ENCODE data around the gene NPR2. TPM values are rescaled to one million over a fixed set of nuclear protein-coding genes. Genes with fewer than 3 reads are reported as not detected.
A peak's percentile ranks its signal among the peaks of the same experiment; 100 is the strongest.

NPR2 gene
- total and polyA plus RNA-seq, 7 experiments from 2014 or later: 1.0 to 22.2 (median 3.9) TPM

DNA sequence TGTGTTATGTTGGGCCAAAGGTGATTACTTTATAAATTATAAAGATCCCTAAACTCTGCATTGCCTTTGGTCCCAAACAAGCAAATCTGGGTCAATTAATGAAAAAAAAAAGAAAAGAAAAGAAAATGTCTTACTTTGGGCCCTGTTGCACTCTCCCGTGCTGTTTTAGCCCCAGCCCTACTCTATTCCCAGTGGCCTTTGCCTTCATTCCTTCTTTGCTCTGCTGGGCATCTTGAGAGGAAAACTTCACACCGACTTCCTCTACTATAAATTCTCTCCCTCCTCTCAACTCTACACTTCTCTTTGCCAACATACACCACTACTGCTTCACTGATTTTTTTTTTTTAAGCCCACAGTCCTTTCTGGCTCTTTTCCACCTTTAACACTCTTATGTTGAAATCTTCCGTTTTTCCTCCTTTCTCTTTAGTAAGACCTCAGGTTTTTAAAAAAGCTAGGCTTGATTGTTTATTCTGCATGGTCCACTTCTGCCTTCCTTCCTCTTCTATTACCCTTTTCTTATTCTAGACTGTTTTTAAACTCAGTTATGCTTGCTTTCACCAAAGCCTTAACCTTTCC lies 32.8 kb upstream of the NPR2 start:
- H3K9me3 ChIP-seq (ENCODE audit: control insufficient read depth in 2 of 3, low read length in 3 of 3): no peaks in the 10 kb centered on the region
- Mint-ChIP-seq H3K9me3 (no peaks in the 10 kb centered on the region), H3K27me3 (no peaks in the 10 kb centered on the region), H3K4me1 (peaks cover 39 to 71% (median 59%) of the 10 kb centered on the region in 7 donors), H3K27ac (peak overlapping the region in 7 of 9 donors; percentile 5 to 98 (median 69)), H3K4me3 (peak overlapping the region; percentile 18 to 99 (median 87)), H3K36me3 (peaks cover 0 to 19% (median 5%) of the 10 kb centered on the region in 5 donors)
- H3K27ac ChIP-seq (ENCODE audit: low read depth, low read length): peak overlapping the region; percentile 82
- CTCF ChIA-PET: no interaction called here
- H3K36me3 ChIP-seq (ENCODE audit: control insufficient read depth in 2 of 3, insufficient read depth in 3 of 3, low read length in 3 of 3): peaks cover 2 to 18% (median 2%) of the 10 kb centered on the region in 3 experiments
- H3K4me1 ChIP-seq (ENCODE audit: control insufficient read depth in 2 of 2, insufficient read depth in 2 of 2, low read length in 2 of 2): peaks cover 6 to 9% of the 10 kb centered on the region in 2 donors
- POLR2A ChIA-PET: interaction anchor here (0.7 to 1.9 kb wide), 2 partner anchors 9 to 54 kb away, joined by 3 to 8 read pairs; partner anchors contain the start of genes GBA2, RGP1 and SPAG8
- no peak for ATAC-seq
- no peak for DNase-seq
- no peak overlapping the region for H3K4me3 ChIP-seq (ENCODE audit: low read length)
- intact Hi-C loops (cut with micrococcal nuclease): no loop called here
- no peaks in the 10 kb centered on the region for H3K27me3 ChIP-seq (ENCODE audit: control insufficient read depth in 2 of 2, insufficient read depth in 2 of 2, low read length in 2 of 2)

DNA sequence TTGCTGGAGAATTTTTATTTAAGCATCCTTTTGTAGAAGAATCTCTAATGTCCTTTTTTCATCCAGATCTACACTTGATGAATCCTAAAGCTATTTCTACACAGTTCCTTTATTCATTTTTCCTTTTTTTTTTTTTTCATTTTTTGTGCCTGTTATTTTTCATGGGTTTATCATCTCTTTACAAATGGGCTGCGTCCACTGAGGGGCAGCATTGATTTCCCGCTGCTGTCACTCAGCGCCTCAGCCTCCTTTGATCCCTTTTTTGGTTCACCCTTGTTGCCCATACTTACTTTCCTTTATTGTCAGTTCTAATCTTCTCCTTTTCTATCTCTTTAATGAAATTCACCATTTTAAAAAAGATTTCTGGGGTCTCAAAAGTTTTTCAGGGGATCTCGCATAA lies 31.6 kb upstream of the NPR2 start:
- ChIA-PET CTCF (interaction anchor here (0.9 kb wide), 1 partner anchor 12 kb away, joined by 3 read pairs; no protein-coding TSS in a partner anchor), POLR2A (interaction anchor here (0.6 to 1.0 kb wide), 2 partner anchors 15 to 86 kb away, joined by 3 to 4 read pairs; no protein-coding TSS in a partner anchor)
- peak overlapping the region in 2 of 9 donors; percentile 38 to 55 for H3K27ac Mint-ChIP-seq
- no peak for DNase-seq
- no peak for ATAC-seq
- Histone ChIP-seq H3K27me3 (ENCODE audit: control insufficient read depth in 2 of 2, insufficient read depth in 2 of 2, low read length in 2 of 2) (no peaks in the 10 kb centered on the region), H3K36me3 (ENCODE audit: control insufficient read depth in 2 of 3, insufficient read depth in 3 of 3, low read length in 3 of 3) (peaks cover 0 to 6% (median 0%) of the 10 kb centered on the region in 3 experiments), H3K4me3 (ENCODE audit: low read length) (no peak overlapping the region), H3K27ac (ENCODE audit: low read depth, low read length) (no peak overlapping the region), H3K4me1 (ENCODE audit: control insufficient read depth in 2 of 2, insufficient read depth in 2 of 2, low read length in 2 of 2) (peaks cover 6 to 9% of the 10 kb centered on the region in 2 donors), H3K9me3 (ENCODE audit: control insufficient read depth in 2 of 3, low read length in 3 of 3) (no peaks in the 10 kb centered on the region)
- H3K4me1 Mint-ChIP-seq: peaks cover 39 to 71% (median 60%) of the 10 kb centered on the region in 7 donors
- peaks cover 0 to 14% (median 2%) of the 10 kb centered on the region in 5 donors for H3K36me3 Mint-ChIP-seq
- intact Hi-C loops (cut with micrococcal nuclease): no loop called here
- no peaks in the 10 kb centered on the region for H3K27me3 Mint-ChIP-seq
- H3K4me3 Mint-ChIP-seq: peak overlapping the region in 6 of 10 donors; percentile 6 to 73 (median 26)
- no peaks in the 10 kb centered on the region for H3K9me3 Mint-ChIP-seq

DNA sequence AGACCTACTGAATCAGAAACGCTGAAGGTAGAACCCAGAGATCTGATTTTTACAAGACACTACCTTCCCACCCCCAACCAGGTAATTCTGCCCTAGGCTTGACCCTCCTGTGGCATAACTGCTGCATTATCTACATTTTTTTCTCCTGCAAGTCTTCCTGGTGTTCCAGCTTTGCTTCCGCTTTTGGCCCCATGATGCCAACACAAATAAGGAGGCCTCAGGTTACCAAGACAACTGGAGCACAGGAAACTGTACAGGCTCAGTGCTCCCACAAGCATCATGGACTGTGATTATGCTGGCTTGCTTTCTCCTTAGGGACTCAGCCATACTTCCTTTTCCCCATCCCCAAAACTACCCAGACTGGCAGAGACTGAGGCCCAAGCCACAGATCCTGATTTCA lies 30.7 kb upstream of the NPR2 start:
- intact Hi-C loops (cut with micrococcal nuclease): no loop called here
- Mint-ChIP-seq H3K27me3 (no peaks in the 10 kb centered on the region), H3K27ac (peak overlapping the region in 1 of 9 donors; percentile 33), H3K9me3 (no peaks in the 10 kb centered on the region), H3K4me1 (peaks cover 38 to 68% (median 59%) of the 10 kb centered on the region in 7 donors), H3K36me3 (peaks cover 0 to 14% (median 2%) of the 10 kb centered on the region in 5 donors), H3K4me3 (peak overlapping the region in 1 of 10 donors; percentile 32)
- Histone ChIP-seq H3K9me3 (ENCODE audit: control insufficient read depth in 2 of 3, low read length in 3 of 3) (no peaks in the 10 kb centered on the region), H3K36me3 (ENCODE audit: control insufficient read depth in 2 of 3, insufficient read depth in 3 of 3, low read length in 3 of 3) (peaks cover 0 to 6% (median 0%) of the 10 kb centered on the region in 3 experiments), H3K27me3 (ENCODE audit: control insufficient read depth in 2 of 2, insufficient read depth in 2 of 2, low read length in 2 of 2) (no peaks in the 10 kb centered on the region), H3K4me3 (ENCODE audit: low read length) (no peak overlapping the region), H3K4me1 (ENCODE audit: control insufficient read depth in 2 of 2, insufficient read depth in 2 of 2, low read length in 2 of 2) (peaks cover 6 to 9% of the 10 kb centered on the region in 2 donors), H3K27ac (ENCODE audit: low read depth, low read length) (no peak overlapping the region)
- ChIA-PET POLR2A (interaction anchor here (1.0 to 1.5 kb wide), 2 partner anchors 12 to 85 kb away, joined by 3 to 5 read pairs; partner anchors contain the start of genes GBA2 and RGP1), CTCF (interaction anchor here (0.6 to 0.9 kb wide), 2 partner anchors 12 to 361 kb away, joined by 3 read pairs; no protein-coding TSS in a partner anchor)
- ATAC-seq (no peak), DNase-seq (no peak)

DNA sequence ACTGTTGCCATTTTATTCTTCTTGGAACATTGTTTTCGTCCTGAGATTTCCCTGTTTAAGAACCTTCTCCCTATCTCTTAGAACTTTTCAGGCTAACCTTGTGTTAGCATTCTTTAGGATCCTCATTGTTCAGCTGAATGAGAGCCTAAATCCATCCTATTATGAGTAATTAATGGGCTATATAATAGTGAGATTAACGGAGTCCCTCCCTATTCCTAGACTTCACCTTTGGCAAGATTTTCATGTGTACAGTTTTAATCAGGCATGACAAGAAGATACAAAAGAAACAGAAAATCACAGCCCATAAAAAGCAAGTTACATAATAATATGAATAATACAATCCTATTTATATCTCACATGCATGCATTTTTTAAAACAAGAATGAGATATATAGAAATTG lies 28.2 kb upstream of the NPR2 start:
- no peak for ATAC-seq
- POLR2A ChIA-PET: interaction anchor here (0.7 to 1.5 kb wide), 3 partner anchors 13 to 649 kb away, joined by 3 to 4 read pairs (median 4); no protein-coding TSS in a partner anchor
- CTCF ChIA-PET: interaction anchor here (0.6 kb wide), 1 partner anchor 152 kb away, joined by 7 read pairs; no protein-coding TSS in a partner anchor

DNA sequence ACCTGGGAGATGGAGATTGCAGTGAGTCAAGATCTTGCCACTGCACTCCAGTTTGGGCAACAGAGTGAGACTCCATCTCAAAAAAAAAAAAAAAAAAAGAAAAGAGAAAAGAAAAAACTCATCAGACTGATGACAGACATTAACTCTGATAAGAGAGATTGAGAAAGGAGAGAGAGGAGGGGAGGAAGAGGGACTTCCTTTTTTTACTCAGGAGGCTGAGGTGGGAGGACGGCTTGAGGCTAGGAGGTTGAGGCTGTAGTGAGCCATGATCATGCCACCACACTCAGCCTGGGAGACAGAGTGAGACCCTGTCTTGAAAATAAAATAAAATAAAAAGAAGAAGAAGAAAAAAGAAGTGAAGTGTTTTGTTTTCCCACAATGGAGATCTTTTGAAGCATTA lies 27.6 kb upstream of the NPR2 start:
- Histone ChIP-seq H3K9me3 (ENCODE audit: control insufficient read depth in 2 of 3, low read length in 3 of 3) (no peaks in the 10 kb centered on the region), H3K27me3 (ENCODE audit: control insufficient read depth in 2 of 2, insufficient read depth in 2 of 2, low read length in 2 of 2) (no peaks in the 10 kb centered on the region), H3K36me3 (ENCODE audit: control insufficient read depth in 2 of 3, insufficient read depth in 3 of 3, low read length in 3 of 3) (no peaks in the 10 kb centered on the region), H3K4me1 (ENCODE audit: control insufficient read depth in 2 of 2, insufficient read depth in 2 of 2, low read length in 2 of 2) (no peaks in the 10 kb centered on the region), H3K4me3 (ENCODE audit: low read length) (no peak overlapping the region), H3K27ac (ENCODE audit: low read depth, low read length) (no peak overlapping the region)
- Mint-ChIP-seq H3K4me1 (peaks cover 18 to 63% (median 45%) of the 10 kb centered on the region in 7 donors), H3K9me3 (no peaks in the 10 kb centered on the region), H3K4me3 (no peak overlapping the region), H3K27ac (no peak overlapping the region), H3K27me3 (no peaks in the 10 kb centered on the region), H3K36me3 (peaks cover 0 to 14% (median 0%) of the 10 kb centered on the region in 5 donors)
- ATAC-seq (no peak), DNase-seq (no peak)
- intact Hi-C loops (cut with micrococcal nuclease): no loop called here
- ChIA-PET POLR2A (interaction anchor here (1.5 kb wide), 1 partner anchor 107 kb away, joined by 4 read pairs; no protein-coding TSS in a partner anchor), CTCF (no interaction called here)

More for the DNA sequence above, 28.2 kb upstream of the NPR2 start:
- H3K27me3 Mint-ChIP-seq: no peaks in the 10 kb centered on the region
- H3K9me3 Mint-ChIP-seq: no peaks in the 10 kb centered on the region
- peaks cover 24 to 63% (median 45%) of the 10 kb centered on the region in 7 donors for H3K4me1 Mint-ChIP-seq
- H3K4me3 ChIP-seq (ENCODE audit: low read length): no peak overlapping the region
- intact Hi-C loops (cut with micrococcal nuclease): no loop called here
- peaks cover 0 to 14% (median 0%) of the 10 kb centered on the region in 5 donors for H3K36me3 Mint-ChIP-seq
- no peak overlapping the region for H3K4me3 Mint-ChIP-seq
- no peaks in the 10 kb centered on the region for H3K9me3 ChIP-seq (ENCODE audit: control insufficient read depth in 2 of 3, low read length in 3 of 3)
- no peaks in the 10 kb centered on the region for H3K27me3 ChIP-seq (ENCODE audit: control insufficient read depth in 2 of 2, insufficient read depth in 2 of 2, low read length in 2 of 2)
- peak overlapping the region in 1 of 9 donors; percentile 8 for H3K27ac Mint-ChIP-seq
- H3K4me1 ChIP-seq (ENCODE audit: control insufficient read depth in 2 of 2, insufficient read depth in 2 of 2, low read length in 2 of 2): no peaks in the 10 kb centered on the region
- no peak overlapping the region for H3K27ac ChIP-seq (ENCODE audit: low read depth, low read length)
- no peaks in the 10 kb centered on the region for H3K36me3 ChIP-seq (ENCODE audit: control insufficient read depth in 2 of 3, insufficient read depth in 3 of 3, low read length in 3 of 3)
- no peak for DNase-seq

DNA sequence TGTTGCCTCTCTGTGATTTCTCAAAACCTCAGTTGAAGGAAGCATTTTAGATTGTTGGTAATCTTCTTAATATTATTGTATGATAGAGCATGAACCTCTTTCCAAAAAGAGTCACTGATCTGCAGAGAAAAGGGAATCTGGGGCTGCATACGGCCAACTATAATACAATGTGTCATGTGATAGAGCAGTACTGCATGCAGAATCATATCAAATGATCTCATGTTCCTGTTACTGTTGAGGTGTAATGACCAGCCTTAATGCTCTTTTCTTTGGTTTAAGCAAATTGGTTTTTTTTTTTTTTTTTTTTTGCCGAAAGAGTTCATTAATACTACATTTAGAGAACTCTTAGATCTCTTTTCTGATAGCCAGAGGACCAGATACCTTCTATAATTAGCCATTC lies 24.4 kb upstream of the NPR2 start:
- intact Hi-C loops (cut with micrococcal nuclease): no loop called here
- no peaks in the 10 kb centered on the region for H3K27me3 ChIP-seq (ENCODE audit: control insufficient read depth in 2 of 2, insufficient read depth in 2 of 2, low read length in 2 of 2)
- H3K4me1 Mint-ChIP-seq: peaks cover 0 to 39% (median 20%) of the 10 kb centered on the region in 7 donors
- H3K27ac Mint-ChIP-seq: no peak overlapping the region
- H3K36me3 Mint-ChIP-seq: peaks cover 0 to 4% (median 0%) of the 10 kb centered on the region in 5 donors
- ATAC-seq (no peak), DNase-seq (no peak)
- H3K9me3 Mint-ChIP-seq: no peaks in the 10 kb centered on the region
- no peaks in the 10 kb centered on the region for H3K27me3 Mint-ChIP-seq
- H3K36me3 ChIP-seq (ENCODE audit: control insufficient read depth in 2 of 3, insufficient read depth in 3 of 3, low read length in 3 of 3): no peaks in the 10 kb centered on the region
- CTCF ChIA-PET: no interaction called here
- H3K4me1 ChIP-seq (ENCODE audit: control insufficient read depth in 2 of 2, insufficient read depth in 2 of 2, low read length in 2 of 2): no peaks in the 10 kb centered on the region
- H3K4me3 Mint-ChIP-seq: no peak overlapping the region
- no peak overlapping the region for H3K4me3 ChIP-seq (ENCODE audit: low read length)
- no peak overlapping the region for H3K27ac ChIP-seq (ENCODE audit: low read depth, low read length)
- POLR2A ChIA-PET: no interaction called here
- no peaks in the 10 kb centered on the region for H3K9me3 ChIP-seq (ENCODE audit: control insufficient read depth in 2 of 3, low read length in 3 of 3)
